HepG2 (cell line): Measurements from ENCODE around the gene GMEB2. TPM values are rescaled to one million over a fixed set of nuclear protein-coding genes. Genes with fewer than 3 reads are reported as not detected.
A peak's percentile ranks its signal among the peaks of the same experiment; 100 is the strongest.

ENCODE experiments used
- CREB1 ChIP-seq, 2 experiments: fragments of 450-650 bp in 1 of 2; IDR thresholded peaks; 2 replicates each; pipeline ENCODE4 v1.6.1; 2016 to 2017; ENCODE audit warnings: control low read depth in 1 of 2, mild to moderate bottlenecking in 1 of 2, missing compliant biosample characterization in 1 of 2, missing genetic modification characterization in 1 of 2
- DMAP1 ChIP-seq: IDR thresholded peaks from 2 replicates; pipeline ENCODE4 v1.6.1; 2016
- ELF4 ChIP-seq: sonication (generic); formaldehyde crosslinking; IDR thresholded peaks from 2 replicates; pipeline ENCODE4 v1.5.0; 2020; ENCODE audit warnings: missing genetic modification reagents, mild to moderate bottlenecking, moderate library complexity, borderline replicate concordance
- HOXA5 ChIP-seq: sonication (generic); formaldehyde crosslinking; IDR thresholded peaks from 2 replicates; pipeline ENCODE4 v1.4.0; 2020; ENCODE audit warnings: missing genetic modification reagents
- ZBTB42 ChIP-seq: sonication (generic); formaldehyde crosslinking; IDR thresholded peaks from 2 replicates; pipeline ENCODE4 v1.5.0; 2020; ENCODE audit warnings: mild to moderate bottlenecking, missing genetic modification reagents
- ZNF33B ChIP-seq: sonication (generic); formaldehyde crosslinking; IDR thresholded peaks from 2 replicates; pipeline ENCODE4 v1.5.1; 2020; ENCODE audit warnings: mild to moderate bottlenecking, missing genetic modification reagents
- ZNF382 ChIP-seq: sonication (generic); formaldehyde crosslinking; IDR thresholded peaks from 2 replicates; pipeline ENCODE4 v1.5.0; 2020; ENCODE audit warnings: missing genetic modification reagents, mild to moderate bottlenecking, borderline replicate concordance
- ZNF44 ChIP-seq: sonication (generic); formaldehyde crosslinking; IDR thresholded peaks from 2 replicates; pipeline ENCODE4 v1.5.1; 2020; ENCODE audit warnings: mild to moderate bottlenecking, missing genetic modification reagents
- ZNF446 ChIP-seq: sonication (generic); formaldehyde crosslinking; IDR thresholded peaks from 2 replicates; pipeline ENCODE4 v1.5.0; 2020; ENCODE audit warnings: mild to moderate bottlenecking, missing genetic modification reagents
- ZNF557 ChIP-seq: sonication (generic); formaldehyde crosslinking; IDR thresholded peaks from 2 replicates; pipeline ENCODE4 v1.4.0; 2020; ENCODE audit warnings: missing genetic modification reagents
- ZNF563 ChIP-seq: sonication (generic); formaldehyde crosslinking; IDR thresholded peaks from 2 replicates; pipeline ENCODE4 v1.8.0; 2022; ENCODE audit warnings: mild to moderate bottlenecking, moderate library complexity, missing genetic modification reagents
- ZNF567 ChIP-seq: sonication (generic); formaldehyde crosslinking; IDR thresholded peaks from 2 replicates; pipeline ENCODE4 v1.8.1; 2023; ENCODE audit warnings: mild to moderate bottlenecking, missing genetic modification reagents, borderline replicate concordance
- polyA plus RNA-seq, 8 experiments: library from polyadenylated mRNA; depleted of rRNA in 3 of 8; stranded (reverse) in 7 of 8; unstranded in 1 of 8; fragments of >200 nt; fragmentation: Illumina TruSeq in 4 of 8; extraction: Trizol in 4 of 8; gene quantifications; 2 replicates each; pipeline versions ENCODE4 v1.2.1 to v1.2.3, GENCODE V29; 2011 to 2016; ENCODE audit warnings: low read depth in 4 of 8, missing spikeins in 1 of 8, mixed read lengths in 1 of 8; ENCODE audit not compliant: insufficient read depth in 1 of 8
- total RNA-seq, 5 experiments: library from RNA; depleted of rRNA; stranded (reverse); fragments of >200 nt; fragmentation: Illumina TruSeq; extraction: Trizol; gene quantifications; 2 replicates each; pipeline ENCODE4 v1.2.3, GENCODE V29; 2016; ENCODE audit warnings: low read depth in 1 of 5
- TF ChIP-seq, protein P1 (sequence below), 2 experiments: sonication (generic) in 1 of 2; formaldehyde crosslinking in 1 of 2; IDR thresholded peaks; 2 replicates each; pipeline versions ENCODE4 v1.6.1 to v1.9.0; 2014 to 2022; ENCODE audit warnings: antibody characterized with exemption in 1 of 2, borderline replicate concordance in 1 of 2, inconsistent platforms in 1 of 2, low read depth in 1 of 2, missing genetic modification reagents in 1 of 2
- TF ChIP-seq, protein P2 (sequence below): sonication (generic); formaldehyde crosslinking; IDR thresholded peaks from 2 replicates; pipeline ENCODE4 v1.4.0; 2020; ENCODE audit warnings: missing genetic modification reagents
- TF ChIP-seq, protein P3 (sequence below): sonication (generic); formaldehyde crosslinking; IDR thresholded peaks from 2 replicates; pipeline ENCODE4 v1.5.0; 2020; ENCODE audit warnings: mild to moderate bottlenecking, missing genetic modification reagents

Gene GMEB2
- total and polyA plus RNA-seq, 2 of the 13 experiments (the other 11 are each of a cell fraction or from before 2014, with no cell fraction given): 10.6 to 12.4 TPM

DNA sequence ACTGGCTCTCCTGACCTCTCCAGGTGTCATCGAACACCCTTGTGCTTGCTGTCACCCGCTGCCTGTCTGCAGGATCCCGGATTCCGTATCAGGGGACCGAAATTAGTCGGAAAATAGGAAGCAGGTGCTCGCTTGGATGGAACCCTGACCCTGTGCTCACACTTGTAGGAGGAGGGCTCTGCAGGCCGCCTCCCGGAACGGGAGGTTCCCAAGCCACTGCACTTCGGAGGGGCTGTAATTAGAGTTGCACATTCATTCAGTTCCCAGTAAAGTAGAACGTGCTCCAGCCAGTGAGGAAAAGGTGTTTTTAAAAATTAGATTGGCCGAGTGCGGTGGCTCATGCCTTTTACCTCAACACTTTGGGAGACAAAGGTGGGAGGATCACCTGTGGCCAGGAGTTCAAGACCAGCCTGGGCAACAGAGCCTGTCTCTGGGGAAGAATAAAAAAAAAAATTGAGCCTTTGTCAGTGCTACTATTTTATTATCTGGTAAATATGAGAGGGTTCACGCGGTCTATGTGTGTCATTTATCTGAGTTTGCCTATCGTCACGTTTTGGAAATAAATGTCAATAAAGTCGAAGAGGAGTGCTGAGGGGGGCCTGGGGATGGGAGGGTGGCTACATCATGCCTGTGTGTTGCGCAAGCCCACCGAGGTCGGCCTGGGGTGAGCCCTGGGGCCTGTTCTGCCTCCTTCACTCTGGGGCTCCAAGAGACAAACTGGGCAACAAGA, 1.5 kb upstream of the GMEB2 start (continued):
- TF ChIP-seq, protein P1, sequence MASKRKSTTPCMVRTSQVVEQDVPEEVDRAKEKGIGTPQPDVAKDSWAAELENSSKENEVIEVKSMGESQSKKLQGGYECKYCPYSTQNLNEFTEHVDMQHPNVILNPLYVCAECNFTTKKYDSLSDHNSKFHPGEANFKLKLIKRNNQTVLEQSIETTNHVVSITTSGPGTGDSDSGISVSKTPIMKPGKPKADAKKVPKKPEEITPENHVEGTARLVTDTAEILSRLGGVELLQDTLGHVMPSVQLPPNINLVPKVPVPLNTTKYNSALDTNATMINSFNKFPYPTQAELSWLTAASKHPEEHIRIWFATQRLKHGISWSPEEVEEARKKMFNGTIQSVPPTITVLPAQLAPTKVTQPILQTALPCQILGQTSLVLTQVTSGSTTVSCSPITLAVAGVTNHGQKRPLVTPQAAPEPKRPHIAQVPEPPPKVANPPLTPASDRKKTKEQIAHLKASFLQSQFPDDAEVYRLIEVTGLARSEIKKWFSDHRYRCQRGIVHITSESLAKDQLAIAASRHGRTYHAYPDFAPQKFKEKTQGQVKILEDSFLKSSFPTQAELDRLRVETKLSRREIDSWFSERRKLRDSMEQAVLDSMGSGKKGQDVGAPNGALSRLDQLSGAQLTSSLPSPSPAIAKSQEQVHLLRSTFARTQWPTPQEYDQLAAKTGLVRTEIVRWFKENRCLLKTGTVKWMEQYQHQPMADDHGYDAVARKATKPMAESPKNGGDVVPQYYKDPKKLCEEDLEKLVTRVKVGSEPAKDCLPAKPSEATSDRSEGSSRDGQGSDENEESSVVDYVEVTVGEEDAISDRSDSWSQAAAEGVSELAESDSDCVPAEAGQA (IDR thresholded peaks at IDR 0.05; ENCODE audit: low read depth): peak; percentile 92
- TF ChIP-seq, protein P1 (CRISPR knock-in tag; IDR thresholded peaks at IDR 0.05; ENCODE audit: borderline replicate concordance): no peak; the same call in 1 of the 2 replicates
- TF ChIP-seq ZNF446 (no peak), ZNF33B (0 out of 2 replicates have a peak, but pooled peaks have one; percentile 75), ZNF567 (CRISPR knock-in tag) (0 out of 2 replicates have a peak, but pooled peaks have one; percentile 22), ZBTB42 (CRISPR knock-in tag) (no peak; the same call in 1 of the 2 replicates), ZNF382 (CRISPR knock-in tag) (no peak), ELF4 (peak; percentile 64; the same call in 1 of the 2 replicates), DMAP1 (CRISPR knock-in tag) (peak; percentile 99), ZNF557 (CRISPR knock-in tag) (peak; percentile 90; the same call in 1 of the 2 replicates), HOXA5 (CRISPR knock-in tag) (peak; percentile 95), ZNF44 (CRISPR knock-in tag) (no peak; the same call in 1 of the 2 replicates), CREB1 (IDR thresholded peaks at IDR 0.05) (no peak), CREB1 (CRISPR knock-in tag; IDR thresholded peaks at IDR 0.05) (peak; percentile 78), ZNF563 (CRISPR knock-in tag) (peak; percentile 34; the same call in 1 of the 2 replicates)
- TF ChIP-seq, protein P2, sequence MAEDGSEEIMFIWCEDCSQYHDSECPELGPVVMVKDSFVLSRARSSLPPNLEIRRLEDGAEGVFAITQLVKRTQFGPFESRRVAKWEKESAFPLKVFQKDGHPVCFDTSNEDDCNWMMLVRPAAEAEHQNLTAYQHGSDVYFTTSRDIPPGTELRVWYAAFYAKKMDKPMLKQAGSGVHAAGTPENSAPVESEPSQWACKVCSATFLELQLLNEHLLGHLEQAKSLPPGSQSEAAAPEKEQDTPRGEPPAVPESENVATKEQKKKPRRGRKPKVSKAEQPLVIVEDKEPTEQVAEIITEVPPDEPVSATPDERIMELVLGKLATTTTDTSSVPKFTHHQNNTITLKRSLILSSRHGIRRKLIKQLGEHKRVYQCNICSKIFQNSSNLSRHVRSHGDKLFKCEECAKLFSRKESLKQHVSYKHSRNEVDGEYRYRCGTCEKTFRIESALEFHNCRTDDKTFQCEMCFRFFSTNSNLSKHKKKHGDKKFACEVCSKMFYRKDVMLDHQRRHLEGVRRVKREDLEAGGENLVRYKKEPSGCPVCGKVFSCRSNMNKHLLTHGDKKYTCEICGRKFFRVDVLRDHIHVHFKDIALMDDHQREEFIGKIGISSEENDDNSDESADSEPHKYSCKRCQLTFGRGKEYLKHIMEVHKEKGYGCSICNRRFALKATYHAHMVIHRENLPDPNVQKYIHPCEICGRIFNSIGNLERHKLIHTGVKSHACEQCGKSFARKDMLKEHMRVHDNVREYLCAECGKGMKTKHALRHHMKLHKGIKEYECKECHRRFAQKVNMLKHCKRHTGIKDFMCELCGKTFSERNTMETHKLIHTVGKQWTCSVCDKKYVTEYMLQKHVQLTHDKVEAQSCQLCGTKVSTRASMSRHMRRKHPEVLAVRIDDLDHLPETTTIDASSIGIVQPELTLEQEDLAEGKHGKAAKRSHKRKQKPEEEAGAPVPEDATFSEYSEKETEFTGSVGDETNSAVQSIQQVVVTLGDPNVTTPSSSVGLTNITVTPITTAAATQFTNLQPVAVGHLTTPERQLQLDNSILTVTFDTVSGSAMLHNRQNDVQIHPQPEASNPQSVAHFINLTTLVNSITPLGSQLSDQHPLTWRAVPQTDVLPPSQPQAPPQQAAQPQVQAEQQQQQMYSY (CRISPR knock-in tag): no peak
- TF ChIP-seq, protein P3, sequence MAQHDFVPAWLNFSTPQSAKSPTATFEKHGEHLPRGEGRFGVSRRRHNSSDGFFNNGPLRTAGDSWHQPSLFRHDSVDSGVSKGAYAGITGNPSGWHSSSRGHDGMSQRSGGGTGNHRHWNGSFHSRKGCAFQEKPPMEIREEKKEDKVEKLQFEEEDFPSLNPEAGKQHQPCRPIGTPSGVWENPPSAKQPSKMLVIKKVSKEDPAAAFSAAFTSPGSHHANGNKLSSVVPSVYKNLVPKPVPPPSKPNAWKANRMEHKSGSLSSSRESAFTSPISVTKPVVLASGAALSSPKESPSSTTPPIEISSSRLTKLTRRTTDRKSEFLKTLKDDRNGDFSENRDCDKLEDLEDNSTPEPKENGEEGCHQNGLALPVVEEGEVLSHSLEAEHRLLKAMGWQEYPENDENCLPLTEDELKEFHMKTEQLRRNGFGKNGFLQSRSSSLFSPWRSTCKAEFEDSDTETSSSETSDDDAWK (CRISPR knock-in tag): no peak
